HG03354 (cell line): Measurements from ENCODE around the gene MARCHF10.

Source experiments
- ATAC-seq: cut with Tn5 transposase; IDR thresholded peaks from one replicate; pipeline ENCODE4 v1.9.1; 2021; ENCODE audit warnings: mild to moderate bottlenecking; ENCODE audit not compliant: unreplicated experiment, poor library complexity, severe bottlenecking

MARCHF10 gene

GRCh38 chr17:62760059-62760944 lies 47.8 kb downstream of the MARCHF10 start:
- ATAC-seq: no peak

GRCh38 chr17:62757500-62757951 lies 50.6 kb downstream of the MARCHF10 start:
- no peak for ATAC-seq

- ATAC-seq: no peak
Observed at GRCh38 chr17:62756198-62756597, 51.9 kb downstream of the MARCHF10 start.

GRCh38 chr17:62755141-62755851 lies 52.8 kb downstream of the MARCHF10 start:
- no peak for ATAC-seq

- ATAC-seq: no peak
Observed at GRCh38 chr17:62754631-62755030, 53.5 kb downstream of the MARCHF10 start.

GRCh38 chr17:62753562-62753961 lies 54.6 kb downstream of the MARCHF10 start:
- ATAC-seq: no peak

- ATAC-seq: no peak
Observed at GRCh38 chr17:62751060-62751691, 56.9 kb downstream of the MARCHF10 start.

GRCh38 chr17:62750631-62751051 lies 57.5 kb downstream of the MARCHF10 start:
- ATAC-seq: no peak

- ATAC-seq: no peak
Observed at GRCh38 chr17:62749926-62750325, 58.2 kb downstream of the MARCHF10 start.

- no peak for ATAC-seq
Observed at GRCh38 chr17:62746941-62747340, 61.2 kb downstream of the MARCHF10 start.

GRCh38 chr17:62745806-62746205 lies 62.3 kb downstream of the MARCHF10 start:
- no peak for ATAC-seq

- no peak for ATAC-seq
Observed at GRCh38 chr17:62744259-62744658, 63.9 kb downstream of the MARCHF10 start.

GRCh38 chr17:62741290-62741689 lies 66.8 kb downstream of the MARCHF10 start:
- no peak for ATAC-seq

GRCh38 chr17:62739645-62740388 lies 68.3 kb downstream of the MARCHF10 start:
- ATAC-seq: no peak

GRCh38 chr17:62738281-62738680 lies 69.8 kb downstream of the MARCHF10 start:
- no peak for ATAC-seq

- ATAC-seq: no peak
Observed at GRCh38 chr17:62737513-62737912, 70.6 kb downstream of the MARCHF10 start.

GRCh38 chr17:62735044-62735651 lies 73.0 kb downstream of the MARCHF10 start:
- ATAC-seq: no peak

GRCh38 chr17:62732125-62732524 lies 76.0 kb downstream of the MARCHF10 start:
- no peak for ATAC-seq

- no peak for ATAC-seq
Observed at GRCh38 chr17:62727916-62728672, 80.0 kb downstream of the MARCHF10 start.
